GM19025 (cell line): ENCODE results near the gene FRMD3.

Source experiments
- ATAC-seq: cut with Tn5 transposase; IDR thresholded peaks from one replicate; pipeline ENCODE4 v1.9.1; 2021; ENCODE audit warnings: mild to moderate bottlenecking, low read depth, moderate library complexity; ENCODE audit not compliant: unreplicated experiment

Gene FRMD3

GRCh38 chr9:83299094-83299493, 239.1 kb downstream of the FRMD3 start:
- ATAC-seq: no peak

GRCh38 chr9:83296123-83296522, 242.1 kb downstream of the FRMD3 start:
- no peak for ATAC-seq

GRCh38 chr9:83294816-83295215, 243.4 kb downstream of the FRMD3 start:
- no peak for ATAC-seq

GRCh38 chr9:83291196-83291595, 247.0 kb downstream of the FRMD3 start:
- ATAC-seq: no peak

GRCh38 chr9:83290692-83291091, 247.5 kb downstream of the FRMD3 start:
- ATAC-seq: no peak

- ATAC-seq: no peak
These were observed 251.2 kb downstream of the FRMD3 start for GRCh38 chr9:83287021-83287420.

- no peak for ATAC-seq
These were observed 252.6 kb downstream of the FRMD3 start for GRCh38 chr9:83285445-83286225.

- no peak for ATAC-seq
These were observed 253.5 kb downstream of the FRMD3 start for GRCh38 chr9:83284746-83285145.

- no peak for ATAC-seq
These were observed 254.7 kb downstream of the FRMD3 start for GRCh38 chr9:83283528-83283927.

- no peak for ATAC-seq
These were observed 256.6 kb downstream of the FRMD3 start for GRCh38 chr9:83281306-83282255.

- ATAC-seq: no peak
These were observed 257.4 kb downstream of the FRMD3 start for GRCh38 chr9:83280790-83281189.

- no peak for ATAC-seq
These were observed 257.9 kb downstream of the FRMD3 start for GRCh38 chr9:83280268-83280667.

- ATAC-seq: no peak
These were observed 263.4 kb downstream of the FRMD3 start for GRCh38 chr9:83274787-83275186.

- no peak for ATAC-seq
These were observed 266.5 kb downstream of the FRMD3 start for GRCh38 chr9:83271665-83272071.

GRCh38 chr9:83270116-83270515, 268.1 kb downstream of the FRMD3 start:
- ATAC-seq: no peak

- ATAC-seq: no peak
These were observed 270.5 kb downstream of the FRMD3 start for GRCh38 chr9:83267741-83268140.

GRCh38 chr9:83266666-83267496, 271.3 kb downstream of the FRMD3 start:
- ATAC-seq: no peak

GRCh38 chr9:83266331-83266665, 271.9 kb downstream of the FRMD3 start:
- no peak for ATAC-seq

GRCh38 chr9:83264315-83264714, 273.9 kb downstream of the FRMD3 start:
- ATAC-seq: no peak

- no peak for ATAC-seq
These were observed 278.6 kb downstream of the FRMD3 start for GRCh38 chr9:83259558-83259957.
